Measurements from ENCODE around the gene CREB3L4. TPM values are rescaled to one million over a fixed set of nuclear protein-coding genes. Genes with fewer than 3 reads are reported as not detected.

Gene CREB3L4
- total RNA-seq, 2 experiments from 2014 or later, result 17.0 to 28.2 TPM

GRCh38 chr1:153968000-153968363 lies 280 bp downstream of the CREB3L4 start:
- intact Hi-C loops (cut with micrococcal nuclease; ENCODE audit: unreplicated experiment), result loop anchor here (1.0 kb wide), 2 partner anchors 9 to 45 kb away; partner anchors contain the start of gene JTB
- peak; percentile 7; the same call in 1 of the 2 replicates for TF ChIP-seq CTCF (conservative IDR thresholded peaks at IDR 0.05; ENCODE audit: low read length)
- TF ChIP-seq EZH2phosphoT487 (IDR thresholded peaks at IDR 0.05; ENCODE audit: borderline replicate concordance, low read depth, low read length), result no peak
- DNase-seq (ENCODE audit: low spot score), result no peak
- no peaks in the 10 kb centered on the region for H4K20me1 ChIP-seq (ENCODE audit: insufficient read depth, low read length)
- no peaks in the 10 kb centered on the region for H3K9me2 ChIP-seq (ENCODE audit: insufficient read depth, low read length)
- peak overlapping the region; percentile 89 for H3K27ac ChIP-seq (ENCODE audit: low read depth, low read length, poor library complexity, severe bottlenecking)
- H3K36me3 ChIP-seq (ENCODE audit: insufficient read depth, low read length), result peaks cover 15% of the 10 kb centered on the region
- ChIA-PET POLR2A (interaction anchor here (0.7 to 4.7 kb wide), 6 partner anchors 9 to 46 kb away, joined by 3 to 54 read pairs (median 12); partner anchors contain the start of genes DENND4B, GATAD2B, JTB and RPS27), CTCF (ENCODE audit: unreplicated experiment) (interaction anchor here (2.0 kb wide), 1 partner anchor 22 kb away, joined by 6 read pairs; the partner anchor contains the start of gene DENND4B)
- peak overlapping the region; percentile 77; the same call in 1 of the 2 replicates for H2AFZ ChIP-seq (ENCODE audit: low read length)
- BruUV-seq (replicated peaks), result TSS peak; percentile 63
- peak overlapping the region; percentile 100 for H3K4me2 ChIP-seq (ENCODE audit: low read length)
- peak overlapping the region; percentile 78 for H3K4me3 ChIP-seq (ENCODE audit: low read depth, low read length, poor library complexity, severe bottlenecking)
- no peaks in the 10 kb centered on the region for H3K9me3 ChIP-seq (ENCODE audit: low read length)
- H3K4me1 ChIP-seq (ENCODE audit: insufficient read depth, low read length, poor library complexity, severe bottlenecking), result peaks cover 40% of the 10 kb centered on the region
- peaks cover 37% of the 10 kb centered on the region for H3K79me2 ChIP-seq (ENCODE audit: insufficient read depth, low read depth, low read length)

- intact Hi-C loops (cut with micrococcal nuclease; ENCODE audit: unreplicated experiment), result no loop called here
- H2AFZ ChIP-seq (ENCODE audit: low read length), result peak overlapping the region; percentile 77; the same call in 1 of the 2 replicates
- H3K27ac ChIP-seq (ENCODE audit: low read depth, low read length, poor library complexity, severe bottlenecking), result peak overlapping the region; percentile 89
- ChIA-PET CTCF (ENCODE audit: unreplicated experiment) (no interaction called here), POLR2A (interaction anchor here (0.9 to 4.7 kb wide), 3 partner anchors 8 to 189 kb away, joined by 4 to 54 read pairs (median 19); partner anchors contain the start of genes DENND4B and JTB)
- BruUV-seq (replicated peaks), result no TSS peak
- no peaks in the 10 kb centered on the region for H4K20me1 ChIP-seq (ENCODE audit: insufficient read depth, low read length)
- peaks cover 40% of the 10 kb centered on the region for H3K4me1 ChIP-seq (ENCODE audit: insufficient read depth, low read length, poor library complexity, severe bottlenecking)
- no peaks in the 10 kb centered on the region for H3K9me3 ChIP-seq (ENCODE audit: low read length)
- H3K79me2 ChIP-seq (ENCODE audit: insufficient read depth, low read depth, low read length), result peaks cover 35% of the 10 kb centered on the region; the same call in 1 of the 2 replicates
- peak overlapping the region; percentile 78 for H3K4me3 ChIP-seq (ENCODE audit: low read depth, low read length, poor library complexity, severe bottlenecking)
- H3K36me3 ChIP-seq (ENCODE audit: insufficient read depth, low read length), result peaks cover 19% of the 10 kb centered on the region
- DNase-seq (ENCODE audit: low spot score), result no peak
- peak overlapping the region; percentile 100 for H3K4me2 ChIP-seq (ENCODE audit: low read length)
- H3K9me2 ChIP-seq (ENCODE audit: insufficient read depth, low read length), result no peaks in the 10 kb centered on the region
- no peak for TF ChIP-seq CTCF (conservative IDR thresholded peaks at IDR 0.05; ENCODE audit: low read length)
- TF ChIP-seq EZH2phosphoT487 (IDR thresholded peaks at IDR 0.05; ENCODE audit: borderline replicate concordance, low read depth, low read length), result no peak
These were observed 706 bp downstream of the CREB3L4 start for GRCh38 chr1:153968408-153968807.

- CTCF ChIA-PET (ENCODE audit: unreplicated experiment), result no interaction called here
- TF ChIP-seq CTCF (conservative IDR thresholded peaks at IDR 0.05; ENCODE audit: low read length), result no peak
- no peak for TF ChIP-seq EZH2phosphoT487 (IDR thresholded peaks at IDR 0.05; ENCODE audit: borderline replicate concordance, low read depth, low read length)
- H3K9me2 ChIP-seq (ENCODE audit: insufficient read depth, low read length), result no peaks in the 10 kb centered on the region
- no TSS peak for BruUV-seq (replicated peaks)
- peaks cover 25% of the 10 kb centered on the region for H3K36me3 ChIP-seq (ENCODE audit: insufficient read depth, low read length)
- H3K27ac ChIP-seq (ENCODE audit: low read depth, low read length, poor library complexity, severe bottlenecking), result peak overlapping the region; percentile 89
- intact Hi-C loops (cut with micrococcal nuclease; ENCODE audit: unreplicated experiment), result no loop called here
- peaks cover 38% of the 10 kb centered on the region for H3K4me1 ChIP-seq (ENCODE audit: insufficient read depth, low read length, poor library complexity, severe bottlenecking)
- POLR2A ChIA-PET, result interaction anchor here (0.9 to 4.7 kb wide), 3 partner anchors 8 to 189 kb away, joined by 4 to 54 read pairs (median 19); partner anchors contain the start of genes DENND4B and JTB
- peak overlapping the region; percentile 78 for H3K4me3 ChIP-seq (ENCODE audit: low read depth, low read length, poor library complexity, severe bottlenecking)
- H3K79me2 ChIP-seq (ENCODE audit: insufficient read depth, low read depth, low read length), result peaks cover 34% of the 10 kb centered on the region; the same call in 1 of the 2 replicates
- no peak for DNase-seq (ENCODE audit: low spot score)
- no peaks in the 10 kb centered on the region for H3K9me3 ChIP-seq (ENCODE audit: low read length)
- no peaks in the 10 kb centered on the region for H4K20me1 ChIP-seq (ENCODE audit: insufficient read depth, low read length)
- H3K4me2 ChIP-seq (ENCODE audit: low read length), result peak overlapping the region; percentile 100
- H2AFZ ChIP-seq (ENCODE audit: low read length), result 0 out of 2 replicates have a peak overlapping the region, but pooled peaks have one; percentile 77
These were observed 1.3 kb downstream of the CREB3L4 start for GRCh38 chr1:153968972-153969371.

All from OCI-LY7 (cell line).